GM12875 (cell line): ENCODE results near the gene POMGNT2.
"Not testable (repeated sequence)": the region's sequence is repeated elsewhere in the genome, so short reads cannot be mapped to it uniquely, and the experiment has no call there.

Experiments
- H3K4me3 ChIP-seq: one replicate; pipeline ENCODE4 v1.5.1; 2011; ENCODE audit warnings: low read depth, low read length, control low read depth
- TF ChIP-seq, protein P1 (sequence below): IDR thresholded peaks from 2 replicates; pipeline ENCODE4 v1.5.1; 2011; ENCODE audit warnings: low read depth, mild to moderate bottlenecking, control low read depth, inconsistent platforms, low read length, moderate library complexity, borderline replicate concordance; ENCODE audit not compliant: insufficient read depth

The POMGNT2 gene

GRCh38 chr3:43072361-43072760, 33.5 kb downstream of the POMGNT2 start:
- TF ChIP-seq, protein P1, sequence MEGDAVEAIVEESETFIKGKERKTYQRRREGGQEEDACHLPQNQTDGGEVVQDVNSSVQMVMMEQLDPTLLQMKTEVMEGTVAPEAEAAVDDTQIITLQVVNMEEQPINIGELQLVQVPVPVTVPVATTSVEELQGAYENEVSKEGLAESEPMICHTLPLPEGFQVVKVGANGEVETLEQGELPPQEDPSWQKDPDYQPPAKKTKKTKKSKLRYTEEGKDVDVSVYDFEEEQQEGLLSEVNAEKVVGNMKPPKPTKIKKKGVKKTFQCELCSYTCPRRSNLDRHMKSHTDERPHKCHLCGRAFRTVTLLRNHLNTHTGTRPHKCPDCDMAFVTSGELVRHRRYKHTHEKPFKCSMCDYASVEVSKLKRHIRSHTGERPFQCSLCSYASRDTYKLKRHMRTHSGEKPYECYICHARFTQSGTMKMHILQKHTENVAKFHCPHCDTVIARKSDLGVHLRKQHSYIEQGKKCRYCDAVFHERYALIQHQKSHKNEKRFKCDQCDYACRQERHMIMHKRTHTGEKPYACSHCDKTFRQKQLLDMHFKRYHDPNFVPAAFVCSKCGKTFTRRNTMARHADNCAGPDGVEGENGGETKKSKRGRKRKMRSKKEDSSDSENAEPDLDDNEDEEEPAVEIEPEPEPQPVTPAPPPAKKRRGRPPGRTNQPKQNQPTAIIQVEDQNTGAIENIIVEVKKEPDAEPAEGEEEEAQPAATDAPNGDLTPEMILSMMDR, result no peak

DNA sequence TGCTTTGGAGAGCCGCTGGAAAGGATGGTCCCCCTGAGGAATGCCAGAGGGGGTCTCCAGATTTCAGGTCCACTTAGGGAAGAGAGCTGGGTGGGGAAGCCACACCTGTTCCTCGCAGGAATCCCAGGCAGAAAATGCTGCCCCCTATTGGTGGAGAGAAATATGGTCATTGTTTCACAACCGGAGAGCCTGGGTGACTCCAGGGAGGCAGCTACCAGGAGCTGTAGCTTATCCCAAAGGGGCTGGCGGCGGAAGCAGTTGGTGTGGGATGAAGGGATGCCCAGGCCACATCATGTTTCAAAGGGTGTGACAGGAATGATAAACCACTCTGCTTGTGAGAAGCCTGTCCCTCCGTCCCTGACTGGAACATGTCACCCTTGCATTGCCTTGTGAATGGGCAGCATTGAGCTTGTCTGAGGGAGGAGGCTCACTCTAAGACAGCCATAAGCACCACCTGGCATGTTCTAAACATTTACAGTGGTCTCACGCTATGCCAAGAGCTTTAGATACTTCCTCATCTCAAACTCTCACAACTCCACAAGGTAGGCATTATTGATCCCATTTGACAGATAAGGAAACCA, 34.5 kb downstream of the POMGNT2 start:
- TF ChIP-seq, protein P1, result peak; percentile 34; the same call in 1 of the 2 replicates
- H3K4me3 ChIP-seq, result no peak overlapping the region

More at GRCh38 chr3:43072361-43072760, 33.5 kb downstream of the POMGNT2 start:
- no peak overlapping the region for H3K4me3 ChIP-seq

GRCh38 chr3:43070670-43071069, 35.2 kb downstream of the POMGNT2 start:
- not testable (repeated sequence) for H3K4me3 ChIP-seq

DNA sequence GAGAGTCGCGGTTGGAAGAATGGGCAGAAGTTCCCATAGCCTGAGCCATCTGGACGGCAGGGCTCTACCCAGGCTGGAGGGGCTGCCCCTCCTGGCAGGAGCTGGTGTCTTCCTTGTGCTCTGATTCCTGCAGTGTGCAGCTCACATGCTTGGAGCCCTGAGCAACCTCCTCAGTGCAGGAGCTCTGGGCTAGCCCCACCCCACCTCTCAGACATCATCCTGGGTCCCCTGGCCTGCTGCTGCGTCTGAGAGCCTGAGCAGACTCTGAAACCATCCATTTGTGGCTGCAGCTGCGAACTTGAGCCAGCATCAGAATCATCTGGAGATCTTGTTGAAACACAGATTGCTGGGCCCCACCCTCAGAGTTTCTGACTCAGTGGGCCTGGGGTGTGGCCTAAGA, 42.8 kb downstream of the POMGNT2 start:
- TF ChIP-seq, protein P1, result no peak
- no peak overlapping the region for H3K4me3 ChIP-seq

- TF ChIP-seq, protein P1, result no peak
- H3K4me3 ChIP-seq, result no peak overlapping the region
Measured at GRCh38 chr3:43062564-43063040, 43.3 kb downstream of the POMGNT2 start.

GRCh38 chr3:43062040-43062563, 43.8 kb downstream of the POMGNT2 start:
- H3K4me3 ChIP-seq, result no peak overlapping the region
- TF ChIP-seq, protein P1, result no peak

- TF ChIP-seq, protein P1, result no peak
- H3K4me3 ChIP-seq, result no peak overlapping the region
Measured at GRCh38 chr3:43061101-43061895, 44.6 kb downstream of the POMGNT2 start.
